GM19467 (cell line): ENCODE measurements around the gene TSBP1.

Experiments
- ATAC-seq: cut with Tn5 transposase; IDR thresholded peaks from one replicate; pipeline ENCODE4 v1.9.1; 2021; ENCODE audit warnings: mild to moderate bottlenecking, moderate library complexity; ENCODE audit not compliant: unreplicated experiment

Gene TSBP1, protein sequence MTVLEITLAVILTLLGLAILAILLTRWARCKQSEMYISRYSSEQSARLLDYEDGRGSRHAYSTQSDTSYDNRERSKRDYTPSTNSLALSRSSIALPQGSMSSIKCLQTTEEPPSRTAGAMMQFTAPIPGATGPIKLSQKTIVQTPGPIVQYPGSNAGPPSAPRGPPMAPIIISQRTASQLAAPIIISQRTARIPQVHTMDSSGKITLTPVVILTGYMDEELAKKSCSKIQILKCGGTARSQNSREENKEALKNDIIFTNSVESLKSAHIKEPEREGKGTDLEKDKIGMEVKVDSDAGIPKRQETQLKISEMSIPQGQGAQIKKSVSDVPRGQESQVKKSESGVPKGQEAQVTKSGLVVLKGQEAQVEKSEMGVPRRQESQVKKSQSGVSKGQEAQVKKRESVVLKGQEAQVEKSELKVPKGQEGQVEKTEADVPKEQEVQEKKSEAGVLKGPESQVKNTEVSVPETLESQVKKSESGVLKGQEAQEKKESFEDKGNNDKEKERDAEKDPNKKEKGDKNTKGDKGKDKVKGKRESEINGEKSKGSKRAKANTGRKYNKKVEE

GRCh38 chr6:32371803-32372202 is at the start of gene TSBP1:
TSBP1 (minus strand) TSS chr6:32371903; CDS start chr6:32371706, 197 bp downstream.
- ATAC-seq = no peak

GRCh38 chr6:32416036-32416435 is 44.3 kb upstream of the TSBP1 start:
- no peak for ATAC-seq

GRCh38 chr6:32415521-32416019 is 43.9 kb upstream of the TSBP1 start:
- no peak for ATAC-seq

GRCh38 chr6:32413427-32414047 is 41.8 kb upstream of the TSBP1 start:
- ATAC-seq = no peak

DNA sequence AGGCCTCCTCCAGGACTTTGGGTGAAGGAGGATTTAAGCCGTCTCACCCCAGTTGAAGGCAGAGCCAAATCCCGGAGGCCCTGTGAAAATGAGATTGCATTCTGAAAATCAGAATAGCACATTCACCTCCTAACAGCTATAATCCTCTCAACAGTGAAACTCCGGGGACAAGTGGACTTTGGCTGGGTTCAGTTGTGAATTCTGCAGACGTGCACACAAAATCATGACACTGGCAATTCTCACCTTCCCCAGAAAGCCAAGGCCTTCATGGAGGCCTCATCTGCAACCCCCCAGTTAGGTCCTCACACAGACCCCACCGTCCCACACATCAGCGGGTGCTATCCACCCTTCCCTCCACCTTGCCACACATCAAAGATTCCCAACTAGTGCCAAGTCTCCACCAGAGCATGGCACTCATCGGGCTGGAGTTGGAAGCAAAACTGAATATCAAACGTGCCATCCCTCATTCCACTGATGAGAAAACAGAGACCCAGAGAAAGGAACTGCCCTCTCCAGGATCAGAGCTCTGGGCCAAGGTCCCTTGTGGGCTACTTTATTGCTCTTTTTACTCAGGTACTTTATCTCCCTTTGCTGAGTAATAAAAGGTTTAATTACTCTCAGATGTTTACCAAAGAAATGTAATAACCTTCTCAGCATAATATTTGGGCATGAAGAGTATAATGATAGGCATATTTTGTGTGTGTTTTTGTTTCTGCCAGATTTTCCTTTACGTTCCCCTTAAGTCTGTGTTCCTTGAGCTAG is 40.0 kb upstream of the TSBP1 start:
- no peak for ATAC-seq

- no peak for ATAC-seq
These were observed 39.2 kb upstream of the TSBP1 start for GRCh38 chr6:32410906-32411305.

DNA sequence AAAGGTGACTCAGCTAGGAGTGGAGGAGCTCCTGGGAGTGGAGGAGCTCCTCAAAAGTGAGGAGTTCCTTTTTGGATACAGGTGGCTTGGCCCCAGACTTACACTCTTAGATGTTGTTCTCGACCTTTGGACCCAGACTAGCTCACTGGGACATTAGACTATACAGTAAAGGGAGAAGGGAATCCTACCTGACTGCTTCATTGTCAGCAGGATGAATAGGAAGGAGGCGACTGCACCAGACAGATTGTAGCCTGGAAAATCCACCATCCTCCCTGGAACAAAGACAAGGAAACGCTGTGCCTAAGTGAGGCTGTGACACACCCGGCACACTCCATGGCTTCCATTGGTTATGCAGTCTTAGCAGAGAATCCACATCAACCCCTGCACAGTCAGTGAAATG is 35.2 kb upstream of the TSBP1 start, which contains the start of gene BTNL2:
Gene BTNL2 (minus strand): TSS at position 325 of the 400 bp plus-strand sequence. CDS start 58 bp downstream, at position 267.
- ATAC-seq = no peak

GRCh38 chr6:32406197-32406596 is 34.5 kb upstream of the TSBP1 start:
- no peak for ATAC-seq

DNA sequence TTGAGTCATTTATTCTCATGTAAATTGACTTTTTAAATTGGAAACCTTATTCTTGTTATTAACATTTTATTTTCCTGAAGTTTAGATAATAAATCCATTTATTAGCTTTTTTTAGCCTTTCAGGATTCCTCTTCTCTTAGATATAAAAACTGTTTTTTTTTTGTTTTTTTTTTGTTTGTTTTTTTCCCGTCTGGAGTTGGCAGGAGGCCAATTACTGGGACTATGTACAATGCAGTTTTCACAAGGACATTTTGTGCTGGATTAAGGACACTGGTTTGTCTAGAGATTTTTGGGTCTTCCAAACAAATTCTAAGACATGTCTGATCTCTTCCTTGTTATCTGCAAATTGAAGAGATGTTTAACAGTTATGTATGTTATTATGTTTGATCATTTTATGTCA is 34.0 kb upstream of the TSBP1 start:
- ATAC-seq = no peak

DNA sequence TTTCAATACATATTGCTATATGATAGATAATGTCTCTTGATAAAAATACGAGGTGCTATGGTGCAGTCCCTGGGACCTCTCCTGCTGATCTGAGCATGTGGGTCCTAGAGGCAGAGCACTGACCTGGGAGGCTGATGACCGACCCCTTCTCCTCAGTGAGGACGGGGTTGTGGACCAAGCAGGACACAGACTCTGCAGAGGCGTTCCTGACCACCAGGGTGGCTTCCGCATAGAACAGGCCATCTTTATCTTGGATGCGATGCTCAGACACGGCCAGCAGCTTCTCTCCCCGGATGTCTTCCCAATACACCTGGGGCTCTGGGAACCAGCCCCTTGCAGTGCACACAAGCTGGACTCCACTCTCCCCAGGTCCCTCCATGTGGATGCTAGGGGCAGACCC is 31.1 kb upstream of the TSBP1 start:
- no peak for ATAC-seq

- ATAC-seq = no peak
These were observed 29.7 kb upstream of the TSBP1 start for GRCh38 chr6:32401284-32401963.

DNA sequence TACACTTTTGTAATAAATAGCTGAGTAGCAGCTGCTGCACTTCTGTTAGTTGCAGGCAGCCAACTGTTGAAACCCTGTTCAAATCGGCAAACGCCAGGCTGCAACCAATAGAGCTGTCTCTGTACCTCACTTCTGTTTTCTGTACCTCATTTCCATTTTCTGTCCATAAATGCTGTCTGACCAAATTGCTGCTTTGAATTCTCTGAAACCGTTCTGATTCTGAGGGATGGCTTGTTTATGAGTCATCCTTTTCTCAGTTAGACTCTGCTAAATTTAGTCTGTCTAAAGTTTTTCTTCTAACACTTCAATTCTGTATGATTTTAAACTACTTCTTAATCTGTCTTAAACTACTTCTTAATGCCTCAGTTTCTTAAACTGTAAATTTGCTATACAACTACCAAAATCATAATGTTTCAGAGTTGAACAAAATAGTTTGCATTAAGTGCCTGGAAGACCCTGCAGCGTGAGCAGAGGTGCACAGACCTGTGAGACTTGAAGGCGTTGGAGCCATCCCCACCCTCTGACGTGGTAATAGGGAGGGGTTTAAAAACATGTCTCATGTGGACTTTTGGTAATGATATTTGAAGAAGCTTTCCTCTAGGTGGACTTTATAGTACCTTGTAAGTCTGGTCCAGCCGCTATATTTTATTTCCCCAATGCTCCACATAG is 25.7 kb upstream of the TSBP1 start:
- peak; percentile 72 for ATAC-seq

DNA sequence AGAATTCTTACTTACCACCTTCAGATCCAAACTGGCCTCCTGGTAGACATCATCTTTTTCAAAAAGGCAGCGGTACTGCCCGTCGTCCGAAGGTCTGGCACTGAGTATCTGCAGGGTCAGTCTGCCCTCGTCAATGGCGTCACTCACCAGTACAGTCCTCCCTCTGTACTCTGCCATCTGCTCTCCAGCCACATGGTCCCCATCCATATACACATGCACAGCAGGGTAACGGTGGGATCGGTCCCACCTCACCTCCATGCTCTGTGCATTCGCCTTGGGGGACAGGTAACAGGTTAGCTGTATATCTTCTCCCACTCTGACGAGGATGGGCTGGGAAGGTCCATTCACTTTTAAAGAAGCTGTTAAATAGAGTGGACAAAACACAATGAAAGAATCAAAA is 24.3 kb upstream of the TSBP1 start:
- ATAC-seq = no peak

DNA sequence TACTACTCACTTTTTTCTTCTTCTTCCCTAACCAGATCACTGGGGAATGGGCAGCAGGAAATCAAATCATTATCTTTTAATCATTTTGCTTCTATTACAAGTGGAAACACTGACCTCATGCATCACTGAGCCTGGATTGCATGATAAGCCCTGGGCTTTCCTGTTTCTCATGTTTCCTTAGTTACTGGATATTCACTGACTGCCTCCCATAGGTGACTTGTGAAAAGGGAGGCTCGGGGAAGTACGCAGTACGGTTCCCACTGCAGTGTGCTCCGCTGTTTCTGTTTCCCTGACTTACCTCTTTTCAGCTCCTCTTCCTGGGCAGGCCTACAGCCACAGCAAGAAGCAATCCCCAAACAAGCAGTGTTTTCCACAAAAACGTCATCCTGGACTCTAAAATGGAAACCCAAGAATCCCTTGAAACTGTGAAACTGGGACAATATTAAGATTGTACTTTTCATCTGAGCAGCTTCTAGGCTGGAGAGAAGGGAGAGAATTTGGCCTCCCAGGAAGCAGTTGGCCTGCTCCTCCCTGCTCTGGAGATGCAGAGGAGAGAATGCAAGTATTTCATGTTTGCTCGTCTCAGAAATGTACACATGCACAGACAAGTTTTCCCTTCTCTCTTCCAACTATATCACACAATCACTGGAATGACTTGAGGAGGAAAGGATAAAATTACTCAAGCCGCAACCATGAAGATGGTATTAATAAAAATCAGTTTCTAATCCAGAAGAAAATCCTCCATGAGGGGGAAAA is 22.1 kb upstream of the TSBP1 start:
- ATAC-seq = no peak

GRCh38 chr6:32391505-32391904 is 19.8 kb upstream of the TSBP1 start:
- no peak for ATAC-seq

GRCh38 chr6:32387589-32388340 is 16.1 kb upstream of the TSBP1 start:
- no peak for ATAC-seq

- ATAC-seq = no peak
These were observed 14.3 kb upstream of the TSBP1 start for GRCh38 chr6:32386040-32386439.

DNA sequence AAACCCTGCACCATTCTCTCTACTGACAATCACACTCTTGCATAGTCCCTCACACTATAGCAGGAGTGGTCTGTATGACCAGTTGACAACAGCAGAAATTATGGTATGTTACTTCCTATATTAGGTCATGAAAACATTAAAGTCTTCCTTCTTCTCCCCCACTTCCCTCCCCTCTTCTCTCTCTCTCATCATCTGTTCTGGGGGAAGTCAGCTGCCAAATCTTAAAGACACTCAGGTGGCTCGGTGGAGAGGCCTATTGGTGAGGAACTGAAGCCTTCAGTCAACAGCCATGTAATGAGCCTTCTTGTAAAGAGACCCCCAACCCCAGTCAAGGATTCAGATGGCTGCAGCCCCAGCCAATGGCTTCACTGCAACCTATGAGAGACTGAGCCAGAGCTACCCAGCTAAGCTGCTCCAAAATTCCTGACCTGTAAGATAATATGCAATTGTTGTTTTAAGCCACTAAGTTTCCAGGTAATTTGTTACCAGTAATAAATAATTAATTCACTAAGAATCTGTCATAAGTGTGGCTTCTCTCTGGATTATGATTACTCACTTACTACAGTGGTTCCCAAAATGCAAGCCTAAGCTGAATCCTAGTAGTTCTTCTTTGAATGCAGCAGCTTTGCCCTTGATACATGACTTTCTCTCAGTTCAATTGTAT is 11.2 kb upstream of the TSBP1 start:
- no peak for ATAC-seq
